GM12892 (cell line): Measurements from ENCODE around the gene PEPD.

ENCODE experiments used
- POLR2AphosphoS5 ChIP-seq: IDR thresholded peaks from 2 replicates; pipeline ENCODE4 v1.6.1; 2011; ENCODE audit warnings: low read depth, low read length, control low read depth
- TAF1 ChIP-seq: IDR thresholded peaks from 2 replicates; pipeline ENCODE4 v1.6.1; 2011; ENCODE audit warnings: low read depth, mild to moderate bottlenecking, control low read depth, low read length, borderline replicate concordance

DNA sequence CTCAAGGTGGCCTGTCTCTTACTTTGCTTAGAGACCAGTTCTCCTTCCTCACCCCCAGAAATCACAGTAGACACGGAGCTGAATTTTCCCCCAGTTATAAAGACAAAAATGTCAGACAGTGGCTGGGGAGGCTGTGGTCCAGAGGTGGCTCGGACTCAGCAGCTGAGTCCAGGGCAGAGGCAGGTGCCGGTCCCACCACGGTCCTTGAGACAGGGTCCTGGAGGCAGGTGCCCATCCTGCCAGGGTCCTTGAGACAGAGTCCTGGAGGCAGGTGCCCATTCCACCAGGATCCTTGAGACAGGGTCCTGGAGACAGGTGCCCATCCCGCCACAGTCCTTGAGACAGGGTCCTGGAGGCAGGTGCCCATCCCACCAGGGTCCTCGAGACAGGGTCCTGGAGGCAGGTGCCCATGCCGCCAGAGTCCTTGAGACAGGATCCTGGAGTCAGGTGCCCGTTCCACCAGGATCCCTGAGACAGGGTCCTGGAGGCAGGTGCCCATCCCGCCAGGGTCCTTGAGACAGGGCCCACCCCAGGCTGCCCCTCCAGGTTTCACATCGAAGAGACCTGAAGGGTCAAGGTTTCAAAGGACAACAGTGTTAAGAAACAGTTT, 23.1 kb downstream of the PEPD start:
- TF ChIP-seq POLR2AphosphoS5 (no peak), TAF1 (no peak)
